Measurements from ENCODE around the gene RELN.

DNA sequence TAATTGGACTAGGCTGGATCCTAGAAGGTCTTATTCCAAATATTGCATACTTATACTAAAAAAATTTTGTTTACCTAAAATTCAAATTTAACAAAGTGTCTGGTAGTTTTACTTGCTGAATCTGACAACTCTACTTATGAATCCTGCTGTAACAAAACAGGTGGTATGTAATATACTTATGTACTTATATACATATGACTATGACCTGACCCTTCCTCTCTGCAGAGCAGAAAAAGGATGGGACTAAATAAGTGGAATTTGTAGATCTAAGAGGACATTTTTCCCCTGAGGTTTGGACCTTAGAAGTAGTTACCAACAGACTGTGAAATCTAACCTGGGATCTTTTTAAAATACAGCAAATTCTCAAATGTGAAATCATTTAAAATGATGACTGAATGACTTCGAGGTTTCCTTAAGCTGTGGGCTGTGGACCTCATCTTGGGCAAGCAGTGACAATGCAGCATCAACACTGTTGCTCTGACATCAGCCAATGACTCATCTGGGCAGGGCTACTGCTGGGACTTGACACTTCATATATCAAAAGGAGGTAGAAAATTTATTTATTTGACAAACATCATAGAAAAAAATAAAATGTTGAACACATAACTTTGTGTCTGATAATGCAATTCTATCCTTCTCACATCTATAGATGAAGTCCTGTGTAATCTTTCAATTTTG is 73.6 kb downstream of the RELN start:
- no peak for TF ChIP-seq CTCF (IDR thresholded peaks at IDR 0.05)
- no peak for TF ChIP-seq ZFX (IDR thresholded peaks at IDR 0.05; ENCODE audit: borderline replicate concordance)

Measured in 22Rv1 (cell line).